Neutrophil (primary cell): ENCODE data around the gene THUMPD1.
"Not testable (repeated sequence)": the region's sequence is repeated elsewhere in the genome, so short reads cannot be mapped to it uniquely, and the experiment has no call there.

Source experiments
- H3K27ac ChIP-seq: fragments of 200-600 bp; sonication (generic); 2 replicates; pipeline ENCODE4 v1.5.1; 2016; ENCODE audit warnings: mild to moderate bottlenecking, moderate library complexity
- H3K27me3 ChIP-seq: fragments of 200-600 bp; sonication (generic); 2 replicates; pipeline ENCODE4 v1.6.0; 2016; ENCODE audit warnings: mild to moderate bottlenecking
- H3K36me3 ChIP-seq: fragments of 200-600 bp; sonication (generic); 2 replicates; pipeline ENCODE4 v1.5.1; 2017
- H3K4me1 ChIP-seq, 2 experiments: fragments of 200-600 bp in 1 of 2; sonication (generic) in 1 of 2; 1 replicate in 1 of 2; 2 replicates in 1 of 2; pipeline versions ENCODE4 v1.5.1 to v1.6.1; 2013 to 2016; ENCODE audit warnings: low read depth in 1 of 2, low read length in 1 of 2, mild to moderate bottlenecking in 1 of 2, moderate library complexity in 1 of 2; ENCODE audit not compliant: control insufficient read depth in 1 of 2, insufficient read depth in 1 of 2
- H3K4me3 ChIP-seq, 2 experiments: fragments of 200-600 bp in 1 of 2; sonication (generic) in 1 of 2; 1 replicate in 1 of 2; 2 replicates in 1 of 2; pipeline ENCODE4 v1.5.1; 2013 to 2016; ENCODE audit warnings: low read depth in 1 of 2, low read length in 1 of 2, mild to moderate bottlenecking in 1 of 2, moderate library complexity in 1 of 2
- H3K9me3 ChIP-seq: fragments of 200-600 bp; sonication (generic); 2 replicates; pipeline ENCODE4 v1.5.1; 2016
- TF ChIP-seq, protein P1 (sequence below): fragments of 200-600 bp; sonication (generic); IDR thresholded peaks from 2 replicates; pipeline ENCODE4 v1.5.1; 2016; ENCODE audit warnings: antibody characterized with exemption

THUMPD1 gene

DNA sequence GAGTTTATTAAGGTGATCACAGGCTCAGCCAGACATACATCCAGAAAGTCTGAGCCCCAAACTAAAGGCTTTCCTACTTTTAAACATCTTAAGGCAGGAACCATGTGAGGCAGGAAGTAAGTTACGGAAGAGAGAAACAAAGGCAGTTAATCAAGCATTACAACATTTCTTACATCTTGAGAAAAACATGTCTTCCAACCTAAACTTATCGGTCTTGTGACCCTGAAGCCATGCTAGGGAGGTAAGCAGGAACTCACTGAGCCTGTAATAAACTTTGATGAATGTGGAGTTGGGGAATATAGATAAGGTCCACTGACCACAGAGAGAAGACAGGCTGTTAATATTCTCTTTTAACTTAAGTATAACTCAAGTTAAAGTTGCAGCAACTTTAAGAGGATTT is 18.7 kb upstream of the THUMPD1 start:
- no peaks in the 10 kb centered on the region for H3K27me3 ChIP-seq
- H3K4me1 ChIP-seq = peaks cover 7 to 10% of the 10 kb centered on the region in 2 experiments
- no peaks in the 10 kb centered on the region for H3K9me3 ChIP-seq
- TF ChIP-seq, protein P1, sequence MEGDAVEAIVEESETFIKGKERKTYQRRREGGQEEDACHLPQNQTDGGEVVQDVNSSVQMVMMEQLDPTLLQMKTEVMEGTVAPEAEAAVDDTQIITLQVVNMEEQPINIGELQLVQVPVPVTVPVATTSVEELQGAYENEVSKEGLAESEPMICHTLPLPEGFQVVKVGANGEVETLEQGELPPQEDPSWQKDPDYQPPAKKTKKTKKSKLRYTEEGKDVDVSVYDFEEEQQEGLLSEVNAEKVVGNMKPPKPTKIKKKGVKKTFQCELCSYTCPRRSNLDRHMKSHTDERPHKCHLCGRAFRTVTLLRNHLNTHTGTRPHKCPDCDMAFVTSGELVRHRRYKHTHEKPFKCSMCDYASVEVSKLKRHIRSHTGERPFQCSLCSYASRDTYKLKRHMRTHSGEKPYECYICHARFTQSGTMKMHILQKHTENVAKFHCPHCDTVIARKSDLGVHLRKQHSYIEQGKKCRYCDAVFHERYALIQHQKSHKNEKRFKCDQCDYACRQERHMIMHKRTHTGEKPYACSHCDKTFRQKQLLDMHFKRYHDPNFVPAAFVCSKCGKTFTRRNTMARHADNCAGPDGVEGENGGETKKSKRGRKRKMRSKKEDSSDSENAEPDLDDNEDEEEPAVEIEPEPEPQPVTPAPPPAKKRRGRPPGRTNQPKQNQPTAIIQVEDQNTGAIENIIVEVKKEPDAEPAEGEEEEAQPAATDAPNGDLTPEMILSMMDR = no peak
- no peak overlapping the region for H3K27ac ChIP-seq
- no peak overlapping the region for H3K4me3 ChIP-seq
- no peaks in the 10 kb centered on the region for H3K36me3 ChIP-seq

DNA sequence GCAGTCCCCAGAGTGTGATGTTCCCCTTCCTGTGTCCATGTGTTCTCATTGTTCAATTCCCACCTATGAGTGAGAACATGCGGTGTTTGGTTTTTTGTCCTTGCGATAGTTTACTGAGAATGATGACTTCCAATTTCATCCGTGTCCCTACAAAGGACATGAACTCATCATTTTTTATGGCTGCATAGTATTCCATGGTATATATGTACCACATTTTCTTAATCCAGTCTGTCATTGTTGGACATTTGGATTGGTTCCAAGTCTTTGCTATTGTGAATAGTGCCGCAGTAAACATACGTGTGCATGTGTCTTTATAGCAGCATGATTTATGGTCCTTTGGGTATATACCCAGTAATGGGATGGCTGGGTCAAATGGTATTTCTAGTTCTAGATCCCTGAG is 14.2 kb upstream of the THUMPD1 start:
- H3K36me3 ChIP-seq, H3K27me3 ChIP-seq, H3K4me3 ChIP-seq, H3K4me1 ChIP-seq, H3K27ac ChIP-seq, H3K9me3 ChIP-seq: not testable (repeated sequence)

DNA sequence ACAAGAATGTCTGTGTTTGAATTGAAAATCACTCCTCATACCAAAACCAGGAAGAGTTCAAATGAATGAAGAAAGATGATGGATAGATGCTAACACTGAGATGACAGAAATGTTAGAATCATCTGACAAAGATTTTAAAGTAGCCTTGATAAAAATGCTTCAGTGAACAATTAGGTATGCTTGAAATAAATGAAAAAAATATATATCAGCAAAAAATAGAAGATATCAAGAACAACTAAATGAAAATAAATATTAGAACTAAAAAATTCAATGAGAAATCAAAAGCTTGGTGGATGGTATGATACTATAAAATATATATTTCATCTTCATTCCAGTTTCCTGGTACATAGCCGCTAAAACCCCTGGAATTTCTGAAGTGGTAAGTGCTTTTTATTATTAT is 13.6 kb upstream of the THUMPD1 start:
- Histone ChIP-seq H3K4me3 (no peak overlapping the region), H3K36me3 (no peaks in the 10 kb centered on the region), H3K27me3 (no peaks in the 10 kb centered on the region), H3K4me1 (no peaks in the 10 kb centered on the region), H3K9me3 (no peaks in the 10 kb centered on the region), H3K27ac (no peak overlapping the region)
- TF ChIP-seq, protein P1 = no peak

DNA sequence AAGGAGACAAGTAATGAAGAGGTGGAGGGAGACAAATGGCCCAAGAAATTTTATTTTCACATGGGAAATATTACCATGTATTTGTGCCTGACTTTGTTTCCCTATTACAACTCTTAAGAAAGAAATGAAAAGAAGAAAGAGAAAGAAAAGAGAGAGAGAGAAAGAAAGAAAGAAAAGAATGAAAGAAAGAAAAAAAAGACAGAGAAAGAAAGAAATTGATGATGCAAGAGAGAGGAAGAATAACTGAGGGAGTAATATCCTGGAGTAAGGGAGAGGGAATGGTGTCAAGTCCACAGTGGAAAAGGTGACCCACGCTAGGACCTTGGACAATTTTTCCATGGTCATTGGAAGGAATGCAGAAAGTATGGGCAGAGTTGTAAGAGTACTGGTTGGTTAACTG is 12.1 kb upstream of the THUMPD1 start:
- Histone ChIP-seq H3K9me3 (no peaks in the 10 kb centered on the region), H3K27me3 (no peaks in the 10 kb centered on the region), H3K4me1 (no peaks in the 10 kb centered on the region), H3K36me3 (no peaks in the 10 kb centered on the region), H3K4me3 (no peak overlapping the region), H3K27ac (no peak overlapping the region)
- TF ChIP-seq, protein P1 = no peak

DNA sequence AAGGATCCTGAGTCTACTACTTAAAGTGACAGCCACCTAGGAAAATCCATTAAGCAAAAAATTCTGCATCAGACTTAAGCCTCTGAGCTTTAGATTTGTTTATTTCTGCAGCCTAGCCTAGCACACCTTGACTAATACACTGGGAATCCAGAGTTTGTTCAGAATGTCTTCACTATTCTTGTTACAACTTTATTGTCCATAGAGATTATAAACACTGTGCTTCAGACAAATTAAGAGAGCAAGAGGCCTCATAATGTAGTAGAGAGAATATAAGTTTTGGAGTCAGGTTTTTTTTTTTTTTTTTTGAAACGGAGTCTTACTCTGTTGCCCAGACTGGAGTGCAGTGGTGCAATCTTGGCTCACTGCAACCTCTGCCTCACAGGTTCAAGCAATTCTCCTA is 8.9 kb upstream of the THUMPD1 start:
- no peaks in the 10 kb centered on the region for H3K9me3 ChIP-seq
- TF ChIP-seq, protein P1 = no peak
- H3K4me1 ChIP-seq = peaks cover 5% of the 10 kb centered on the region in 2 experiments
- H3K36me3 ChIP-seq = no peaks in the 10 kb centered on the region
- H3K27me3 ChIP-seq = no peaks in the 10 kb centered on the region
- no peak overlapping the region for H3K4me3 ChIP-seq
- no peak overlapping the region for H3K27ac ChIP-seq

DNA sequence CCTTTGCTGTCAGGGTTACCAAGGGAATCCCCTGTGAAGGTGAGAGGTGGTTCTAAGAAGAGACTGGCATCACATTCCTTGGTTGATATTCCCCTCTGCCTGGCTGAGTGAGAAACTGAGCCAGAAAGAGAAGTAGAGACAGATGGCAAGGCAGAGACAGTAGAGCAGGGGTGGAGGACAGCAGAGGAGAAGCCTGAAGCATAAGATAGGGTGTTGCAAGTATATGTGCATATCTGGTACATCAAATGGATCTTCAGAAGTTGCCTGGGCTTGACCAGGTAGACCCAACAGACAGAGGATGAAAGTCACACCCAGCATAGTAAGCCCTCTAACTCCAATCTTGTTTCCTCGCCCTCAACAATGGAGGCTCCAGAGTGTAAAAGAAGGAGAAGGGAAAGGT is 7.9 kb upstream of the THUMPD1 start:
- Histone ChIP-seq H3K27me3 (no peaks in the 10 kb centered on the region), H3K4me3 (no peak overlapping the region), H3K27ac (no peak overlapping the region), H3K36me3 (no peaks in the 10 kb centered on the region), H3K9me3 (no peaks in the 10 kb centered on the region), H3K4me1 (peaks cover 11 to 12% of the 10 kb centered on the region in 2 experiments)
- TF ChIP-seq, protein P1 = no peak
